ENCODE measurements around the gene PCNX1.

The PCNX1 gene

GRCh38 chr14:71086567-71086966, 179.3 kb downstream of the PCNX1 start:
- DNase-seq (ENCODE audit: low read depth), result no peak

- no peak for DNase-seq (ENCODE audit: low read depth)
These were observed 182.7 kb downstream of the PCNX1 start for GRCh38 chr14:71089971-71090370.

- DNase-seq (ENCODE audit: low read depth), result no peak
These were observed 187.5 kb downstream of the PCNX1 start for GRCh38 chr14:71094722-71095121.

- no peak for DNase-seq (ENCODE audit: low read depth)
These were observed 189.7 kb downstream of the PCNX1 start for GRCh38 chr14:71096947-71097346.

GRCh38 chr14:71103662-71104484, 196.6 kb downstream of the PCNX1 start:
- no peak for DNase-seq (ENCODE audit: low read depth)

- DNase-seq (ENCODE audit: low read depth), result no peak
These were observed 197.9 kb downstream of the PCNX1 start for GRCh38 chr14:71105177-71105576.

- no peak for DNase-seq (ENCODE audit: low read depth)
These were observed 200.7 kb downstream of the PCNX1 start for GRCh38 chr14:71107921-71108320.

GRCh38 chr14:71108398-71109119, 201.3 kb downstream of the PCNX1 start:
- no peak for DNase-seq (ENCODE audit: low read depth)

GRCh38 chr14:71113376-71113775, 206.1 kb downstream of the PCNX1 start:
- no peak for DNase-seq (ENCODE audit: low read depth)

- DNase-seq (ENCODE audit: low read depth), result no peak
These were observed 207.3 kb downstream of the PCNX1 start for GRCh38 chr14:71114565-71114964.

- no peak for DNase-seq (ENCODE audit: low read depth)
These were observed 208.0 kb downstream of the PCNX1 start for GRCh38 chr14:71115306-71115705.

GRCh38 chr14:71115821-71116567, 208.7 kb downstream of the PCNX1 start:
- no peak for DNase-seq (ENCODE audit: low read depth)

GRCh38 chr14:71116568-71117122, 209.4 kb downstream of the PCNX1 start:
- no peak for DNase-seq (ENCODE audit: low read depth)

- DNase-seq (ENCODE audit: low read depth), result no peak
These were observed 210.8 kb downstream of the PCNX1 start for GRCh38 chr14:71117839-71118743.

- no peak for DNase-seq (ENCODE audit: low read depth)
These were observed 211.8 kb downstream of the PCNX1 start for GRCh38 chr14:71119075-71119474.

- DNase-seq (ENCODE audit: low read depth), result no peak
These were observed 212.6 kb downstream of the PCNX1 start for GRCh38 chr14:71119832-71120231.

GRCh38 chr14:71121001-71121400, 213.7 kb downstream of the PCNX1 start:
- DNase-seq (ENCODE audit: low read depth), result no peak

GRCh38 chr14:71121711-71122110, 214.5 kb downstream of the PCNX1 start:
- DNase-seq (ENCODE audit: low read depth), result no peak

- DNase-seq (ENCODE audit: low read depth), result no peak
These were observed 215.8 kb downstream of the PCNX1 start for GRCh38 chr14:71122866-71123565.

- DNase-seq (ENCODE audit: low read depth), result no peak
These were observed 216.4 kb downstream of the PCNX1 start for GRCh38 chr14:71123579-71124135.

Measured in T-helper 22 cell (primary cell).